SK-N-MC (cell line): Measurements from ENCODE around the gene BEND6.

Experiments
- EZH2 ChIP-seq: fragments of 200-600 bp; sonication (generic); IDR thresholded peaks from one replicate; pipeline ENCODE4 v1.6.1; 2017; ENCODE audit warnings: antibody characterized with exemption
- POLR2AphosphoS5 ChIP-seq: IDR thresholded peaks from 2 replicates; pipeline ENCODE4 v1.6.1; 2012; ENCODE audit warnings: mild to moderate bottlenecking, low read depth, low read length, borderline replicate concordance

GRCh38 chr6:57004292-57004691, 49.4 kb downstream of the BEND6 start:
- TF ChIP-seq EZH2 = no peak
- TF ChIP-seq POLR2AphosphoS5 = no peak
